IMR-90 (cell line): ENCODE measurements around the gene INPP5F. TPM values are rescaled to one million over a fixed set of nuclear protein-coding genes. Genes with fewer than 3 reads are reported as not detected.

Experiments used
- ATAC-seq: fragments of 200-7000 bp; cut with Tn5 transposase; 2 replicates; pipeline ENCODE4 v1.9.1; 2020; ENCODE audit warnings: low read depth, mild to moderate bottlenecking, moderate library complexity
- BruUV-seq: library from RNA; stranded (reverse); fragments of 400-500 nt; replicated peaks from 2 replicates; lab custom pipeline; 2021; lab: Mats Ljungman, UMichigan
- CTCF ChIA-PET: fragments of 300-600 bp; formaldehyde crosslinking; extraction: SDS; loops from one replicate; lab custom pipeline; 2021; ENCODE audit warnings: antibody characterized with exemption; lab: Yijun Ruan, JAX
- POLR2A ChIA-PET: fragments of 300-600 bp; sonication (Branson Sonifier 250); formaldehyde crosslinking; loops from one replicate; lab custom pipeline; 2022; ENCODE audit warnings: antibody characterized with exemption; ENCODE audit not compliant: unreplicated experiment; lab: Charles Lee
- DNase-seq: peaks from one replicate; pipeline ENCODE4 v3.0.0; 2013
- H2AFZ ChIP-seq: replicated peaks from 2 replicates; pipeline ENCODE3; 2013; ENCODE audit warnings: low read length, mild to moderate bottlenecking; ENCODE audit not compliant: poor library complexity
- H2AK5ac ChIP-seq: 2 replicates; pipeline ENCODE4 v1.6.1; 2013; ENCODE audit warnings: low read depth, low read length, inconsistent platforms
- H2AK9ac ChIP-seq: replicated peaks from 2 replicates; pipeline ENCODE3; 2013; ENCODE audit warnings: mild to moderate bottlenecking, low read depth, low read length, moderate library complexity; ENCODE audit not compliant: poor library complexity
- H2BK120ac ChIP-seq: 2 replicates; pipeline ENCODE4 v1.6.1; 2013; ENCODE audit warnings: low read depth, low read length, inconsistent platforms
- H2BK15ac ChIP-seq: 3 replicates; pipeline ENCODE4 v1.6.1; 2013; ENCODE audit warnings: low read depth, low read length, inconsistent platforms
- H2BK20ac ChIP-seq: 2 replicates; pipeline ENCODE4 v1.6.1; 2013; ENCODE audit warnings: low read depth, mild to moderate bottlenecking, inconsistent platforms, low read length, moderate library complexity
- H2BK5ac ChIP-seq: 2 replicates; pipeline ENCODE4 v1.6.1; 2013; ENCODE audit warnings: mild to moderate bottlenecking, low read depth, low read length, inconsistent platforms; ENCODE audit not compliant: poor library complexity, severe bottlenecking
- H3K14ac ChIP-seq: replicated peaks from 2 replicates; pipeline ENCODE4 v1.6.1; 2013; ENCODE audit warnings: low read depth, low read length, inconsistent platforms
- H3K18ac ChIP-seq: 2 replicates; pipeline ENCODE4 v1.6.1; 2013; ENCODE audit warnings: low read depth, low read length, control low read depth
- H3K23ac ChIP-seq: 2 replicates; pipeline ENCODE4 v1.6.1; 2013; ENCODE audit warnings: low read depth, low read length, inconsistent platforms
- H3K27ac ChIP-seq: 2 replicates; pipeline ENCODE4 v1.5.1; 2013; ENCODE audit warnings: mild to moderate bottlenecking, control low read depth, low read length; ENCODE audit not compliant: insufficient read depth
- H3K27me3 ChIP-seq: 2 replicates; pipeline ENCODE4 v1.6.1; 2013; ENCODE audit warnings: low read length; ENCODE audit not compliant: control insufficient read depth, insufficient read depth
- H3K36me3 ChIP-seq: 2 replicates; pipeline ENCODE4 v1.6.1; 2013; ENCODE audit warnings: low read length, mixed read lengths; ENCODE audit not compliant: control insufficient read depth, insufficient read depth
- H3K4ac ChIP-seq: 2 replicates; pipeline ENCODE4 v1.6.1; 2013; ENCODE audit warnings: low read depth, low read length, inconsistent platforms
- H3K4me1 ChIP-seq: 2 replicates; pipeline ENCODE4 v1.6.1; 2013; ENCODE audit warnings: low read length, mixed read lengths; ENCODE audit not compliant: control insufficient read depth, insufficient read depth
- H3K4me2 ChIP-seq: 2 replicates; pipeline ENCODE4 v1.6.1; 2013; ENCODE audit warnings: low read depth, mild to moderate bottlenecking, control low read depth, low read length, moderate library complexity
- H3K4me3 ChIP-seq: 2 replicates; pipeline ENCODE4 v1.5.1; 2013; ENCODE audit warnings: low read depth, mild to moderate bottlenecking, control low read depth, low read length, moderate library complexity; ENCODE audit not compliant: insufficient read depth
- H3K56ac ChIP-seq: 2 replicates; pipeline ENCODE4 v1.6.1; 2013; ENCODE audit warnings: low read length, inconsistent platforms; ENCODE audit not compliant: insufficient read depth; ENCODE audit errors: extremely low read depth
- H3K79me1 ChIP-seq, 2 experiments: 2 replicates each; pipeline ENCODE4 v1.6.1; 2013; ENCODE audit warnings: low read length in 2 of 2, inconsistent platforms in 1 of 2, low read depth in 1 of 2
- H3K9ac ChIP-seq: 2 replicates; pipeline ENCODE4 v1.6.1; 2013; ENCODE audit warnings: low read depth, low read length, control low read depth
- H3K9me1 ChIP-seq: 2 replicates; pipeline ENCODE4 v1.6.1; 2013; ENCODE audit warnings: low read length, inconsistent platforms; ENCODE audit not compliant: insufficient read depth
- H3K9me3 ChIP-seq: 2 replicates; pipeline ENCODE4 v1.6.1; 2013; ENCODE audit warnings: low read length; ENCODE audit not compliant: control insufficient read depth, insufficient read depth
- H4K20me1 ChIP-seq: 2 replicates; pipeline ENCODE4 v1.6.1; 2013; ENCODE audit warnings: low read length, inconsistent platforms; ENCODE audit not compliant: insufficient read depth
- H4K5ac ChIP-seq: 2 replicates; pipeline ENCODE4 v1.6.1; 2013; ENCODE audit warnings: mild to moderate bottlenecking, low read depth, low read length, control low read depth
- H4K8ac ChIP-seq, 2 experiments: 2 replicates each; pipeline ENCODE4 v1.6.1; 2013; ENCODE audit warnings: low read depth in 2 of 2, low read length in 2 of 2, control low read depth in 1 of 2, inconsistent platforms in 1 of 2
- H4K91ac ChIP-seq: 2 replicates; pipeline ENCODE4 v1.6.1; 2013; ENCODE audit warnings: low read depth, low read length, inconsistent platforms; ENCODE audit not compliant: insufficient read depth
- BHLHE40 ChIP-seq: fragments of 150-350 bp; IDR thresholded peaks from 2 replicates; pipeline ENCODE4 v1.6.1; 2016; ENCODE audit warnings: mild to moderate bottlenecking, low read depth, low read length
- CEBPB ChIP-seq: IDR thresholded peaks from 2 replicates; pipeline ENCODE4 v1.6.1; 2012; ENCODE audit warnings: low read depth, low read length, improper control_type of control experiment
- CHD1 ChIP-seq: IDR thresholded peaks from 2 replicates; pipeline ENCODE4 v1.6.1; 2012; ENCODE audit warnings: low read depth, low read length, improper control_type of control experiment
- CTCF ChIP-seq: conservative IDR thresholded peaks from 2 replicates; pipeline ENCODE4 v1.5.1; 2012; ENCODE audit warnings: mild to moderate bottlenecking, low read depth, low read length, improper control_type of control experiment
- ELK1 ChIP-seq: fragments of 150-350 bp; IDR thresholded peaks from 2 replicates; pipeline ENCODE4 v1.6.1; 2016; ENCODE audit warnings: low read depth, mild to moderate bottlenecking, low read length, moderate library complexity, borderline replicate concordance
- FOS ChIP-seq: fragments of 150-350 bp; IDR thresholded peaks from 2 replicates; pipeline ENCODE4 v1.6.1; 2016; ENCODE audit warnings: low read depth, low read length
- MAFK ChIP-seq: IDR thresholded peaks from 2 replicates; pipeline ENCODE4 v1.6.1; 2012; ENCODE audit warnings: low read depth, low read length, improper control_type of control experiment
- MAZ ChIP-seq: IDR thresholded peaks from 2 replicates; pipeline ENCODE4 v1.6.1; 2012; ENCODE audit warnings: low read depth, mild to moderate bottlenecking, low read length, improper control_type of control experiment, moderate library complexity, borderline replicate concordance
- MXI1 ChIP-seq: IDR thresholded peaks from 2 replicates; pipeline ENCODE4 v1.6.1; 2012; ENCODE audit warnings: low read depth, mild to moderate bottlenecking, low read length, moderate library complexity, borderline replicate concordance
- NFE2L2 ChIP-seq: fragments of 150-350 bp; IDR thresholded peaks from 2 replicates; pipeline ENCODE4 v1.6.1; 2016; ENCODE audit warnings: low read depth, mild to moderate bottlenecking, low read length
- POLR2A ChIP-seq: IDR thresholded peaks from 2 replicates; pipeline ENCODE4 v1.6.1; 2012; ENCODE audit warnings: mild to moderate bottlenecking, low read depth, low read length
- RAD21 ChIP-seq: IDR thresholded peaks from 2 replicates; pipeline ENCODE4 v1.6.1; 2012; ENCODE audit warnings: low read length, improper control_type of control experiment
- RFX5 ChIP-seq: IDR thresholded peaks from 2 replicates; pipeline ENCODE4 v1.8.0; 2012; ENCODE audit warnings: low read depth, mild to moderate bottlenecking, low read length, moderate library complexity
- WGBS, 2 experiments: methylation state at CpG; one replicate each; pipeline versions ENCODE4 v1.1.5 to v1.1.7; 2013; ENCODE audit warnings: missing lambda C conversion rate in 2 of 2; ENCODE audit not compliant: insufficient read length in 1 of 2; ENCODE audit errors: extremely low coverage in 2 of 2; 5-methylcytosine and 5-hydroxymethylcytosine counted together
- dilution Hi-C: fragments of 300-500 bp; cut with HindIII; formaldehyde crosslinking; loops from one replicate; pipeline ENCODE4 v1.14.3; 2018; ENCODE audit warnings: low sequenced_read_pairs; ENCODE audit not compliant: unreplicated experiment
- in situ Hi-C: fragments of 300-500 bp; cut with MboI; formaldehyde crosslinking; loops from 3 replicates; pipeline ENCODE4 v1.14.3; 2019; ENCODE audit warnings: low sequenced_read_pairs, inconsistent platforms, mixed read lengths
- intact Hi-C: fragments of 100-400 bp; cut with micrococcal nuclease; formaldehyde crosslinking; loops from 2 replicates; pipeline ENCODE4 v1.10.0; 2022
- polyA plus RNA-seq, 3 experiments: library from polyadenylated mRNA; depleted of rRNA; stranded (reverse); fragments of >200 nt; gene quantifications; 2 replicates each; pipeline ENCODE4 v1.2.3, GENCODE V29; 2012; ENCODE audit warnings: low replicate concordance in 1 of 3
- total RNA-seq: library from RNA; depleted of rRNA; stranded (reverse); fragments of >200 nt; gene quantifications from 2 replicates; pipeline ENCODE4 v1.2.3, GENCODE V29; 2012

Gene INPP5F
- total and polyA plus RNA-seq, 2 of the 4 experiments (the other 2 are of a cell fraction): 19.0 to 29.6 TPM

GRCh38 chr10:119702583-119702982 is 23.3 kb upstream of the INPP5F start:
- in situ Hi-C loops (no loop called here), dilution Hi-C loops (no loop called here), intact Hi-C loops (no loop called here)
- Histone ChIP-seq H2BK20ac (no peak overlapping the region), H4K20me1 (no peaks in the 10 kb centered on the region), H4K5ac (no peak overlapping the region), H3K4me3 (no peak overlapping the region), H2AFZ (no peak overlapping the region), H4K91ac (no peak overlapping the region), H4K8ac (no peak overlapping the region), H3K79me1 (no peaks in the 10 kb centered on the region), H3K23ac (no peak overlapping the region), H3K9ac (no peak overlapping the region), H3K14ac (no peak overlapping the region), H3K4ac (no peak overlapping the region), H3K27ac (no peak overlapping the region), H2BK120ac (no peak overlapping the region), H2AK5ac (no peak overlapping the region), H3K18ac (no peak overlapping the region), H3K9me1 (peaks cover 4% of the 10 kb centered on the region), H2AK9ac (no peak overlapping the region), H2BK5ac (no peak overlapping the region), H3K56ac (no peak overlapping the region), H3K4me1 (peaks cover 3% of the 10 kb centered on the region; the same call in 1 of the 2 replicates), H3K36me3 (no peaks in the 10 kb centered on the region), H3K27me3 (no peaks in the 10 kb centered on the region; the same call in 1 of the 2 replicates), H3K9me3 (no peaks in the 10 kb centered on the region), H2BK15ac (no peak overlapping the region), H3K4me2 (no peak overlapping the region)
- no TSS peak for BruUV-seq
- ATAC-seq (no peak), DNase-seq (no peak)
- CTCF ChIA-PET: no interaction called here
- POLR2A ChIA-PET: no interaction called here
- 88% methylated on average over 1 of the region's 2 CpGs; no CpG with 5 or more reads in 1 of the 2 experiments for WGBS, 2 experiments
- TF ChIP-seq MXI1: no peak
- TF ChIP-seq NFE2L2: no peak
- no peak for TF ChIP-seq POLR2A
- TF ChIP-seq ELK1: no peak
- TF ChIP-seq MAFK: no peak
- TF ChIP-seq RAD21: no peak
- no peak for TF ChIP-seq CTCF
- no peak for TF ChIP-seq CHD1
- TF ChIP-seq BHLHE40: no peak
- no peak for TF ChIP-seq CEBPB
- no peak for TF ChIP-seq FOS
- TF ChIP-seq MAZ: no peak
- no peak for TF ChIP-seq RFX5
